HepG2 (cell line): ENCODE measurements around the gene FCER1G. TPM values are rescaled to one million over a fixed set of nuclear protein-coding genes. Genes with fewer than 3 reads are reported as not detected.

ENCODE experiments used
- ATAC-seq: fragments of 200-7000 bp; cut with Tn5 transposase; 3 replicates; pipeline ENCODE4 v1.9.1; 2020; ENCODE audit warnings: mild to moderate bottlenecking, moderate library complexity
- BruUV-seq: library from RNA; stranded (reverse); fragments of 400-500 nt; replicated peaks from 2 replicates; lab custom pipeline; 2021; lab: Mats Ljungman, UMichigan
- CTCF ChIA-PET: fragments of 300-600 bp; formaldehyde crosslinking; extraction: SDS; loops from one replicate; lab custom pipeline; 2021; ENCODE audit warnings: low total read pairs, inconsistent platforms, low intra/inter-chr PET ratio; lab: Yijun Ruan, JAX
- POLR2A ChIA-PET: fragments of 350-600 bp; sonication (Branson Sonifier 250); formaldehyde crosslinking; loops from one replicate; lab custom pipeline; 2020; ENCODE audit warnings: antibody characterized with exemption, inconsistent platforms; lab: Yijun Ruan, JAX
- DNase-seq: peaks from one replicate; pipeline ENCODE4 v3.0.0-alpha.2; 2015; ENCODE audit warnings: low spot score
- FAIRE-seq: peaks from 3 replicates; lab custom pipeline; 2011; peaks lifted over from hg19 to GRCh38; lab: Jason Lieb, UNC
- H2AFZ ChIP-seq: one replicate; pipeline ENCODE4 v1.6.1; 2011; ENCODE audit warnings: low read length, inconsistent platforms
- H3K27ac ChIP-seq: fragments of 300-600 bp; 3 replicates; pipeline ENCODE4 v1.8.0; 2011; ENCODE audit warnings: mixed run types, mild to moderate bottlenecking, mixed read lengths, low read length, inconsistent platforms; ENCODE audit not compliant: insufficient read depth; ENCODE audit errors: extremely low read length
- H3K27me3 ChIP-seq, 2 experiments: fragments of 200-600 bp in 1 of 2; 2 replicates in 1 of 2; 3 replicates in 1 of 2; pipeline versions ENCODE4 v1.6.0 to v1.8.0; 2011; ENCODE audit warnings: low read length in 2 of 2, mild to moderate bottlenecking in 2 of 2, moderate library complexity in 2 of 2, inconsistent platforms in 1 of 2; ENCODE audit not compliant: insufficient read depth in 2 of 2, control insufficient read depth in 1 of 2
- H3K36me3 ChIP-seq, 2 experiments: fragments of 200-600 bp in 1 of 2; replicated peaks in 1 of 2; 2 replicates in 1 of 2; 3 replicates in 1 of 2; pipeline versions ENCODE4 v1.5.1 to v1.8.0; 2011; ENCODE audit warnings: low read length in 2 of 2, inconsistent platforms in 1 of 2; ENCODE audit not compliant: insufficient read depth in 2 of 2, control insufficient read depth in 1 of 2
- H3K4me1 ChIP-seq: 2 replicates; pipeline ENCODE4 v1.5.1; 2012; ENCODE audit warnings: low read length, inconsistent platforms; ENCODE audit not compliant: insufficient read depth
- H3K4me2 ChIP-seq: 2 replicates; pipeline ENCODE4 v1.6.0; 2011; ENCODE audit warnings: low read depth, low read length, inconsistent platforms
- H3K4me3 ChIP-seq, 3 experiments: fragments of 200-600 bp in 1 of 3; sonication (generic), shearing (Covaris generic) in 1 of 3; replicated peaks in 1 of 3; 2 replicates each; pipeline ENCODE4 v1.5.1; 2011 to 2016; ENCODE audit warnings: low read length in 3 of 3, inconsistent platforms in 2 of 3, low read depth in 2 of 3, mild to moderate bottlenecking in 2 of 3, control low read depth in 1 of 3, mixed read lengths in 1 of 3; ENCODE audit not compliant: insufficient read depth in 1 of 3
- H3K79me2 ChIP-seq: one replicate; pipeline ENCODE4 v1.6.1; 2011; ENCODE audit warnings: low read length, inconsistent platforms; ENCODE audit not compliant: insufficient read depth
- H3K9ac ChIP-seq: 2 replicates; pipeline ENCODE4 v1.6.0; 2011; ENCODE audit warnings: mild to moderate bottlenecking, low read depth, low read length, inconsistent platforms; ENCODE audit not compliant: insufficient read depth
- H3K9me3 ChIP-seq: 2 replicates; pipeline ENCODE4 v1.5.1; 2012; ENCODE audit warnings: mild to moderate bottlenecking, low read length
- H4K20me1 ChIP-seq: 2 replicates; pipeline ENCODE4 v1.6.0; 2011; ENCODE audit warnings: inconsistent platforms, mild to moderate bottlenecking, low read length, moderate library complexity; ENCODE audit not compliant: insufficient read depth
- DNMT3B ChIP-seq: conservative IDR thresholded peaks from 2 replicates; pipeline ENCODE4 v1.6.1; 2016; ENCODE audit warnings: missing biosample characterization, control low read depth
- ELF4 ChIP-seq: sonication (generic); formaldehyde crosslinking; IDR thresholded peaks from 2 replicates; pipeline ENCODE4 v1.5.0; 2020; ENCODE audit warnings: missing genetic modification reagents, mild to moderate bottlenecking, moderate library complexity, borderline replicate concordance
- HNRNPK ChIP-seq: fragments of 200-400 bp; formaldehyde crosslinking; IDR thresholded peaks from 2 replicates; pipeline ENCODE4 v1.6.1; 2018; ENCODE audit warnings: low read length, low read depth, moderate library complexity, mild to moderate bottlenecking; ENCODE audit not compliant: poor library complexity, severe bottlenecking
- MTF1 ChIP-seq: sonication (generic); formaldehyde crosslinking; IDR thresholded peaks from 2 replicates; pipeline ENCODE4 v1.5.0; 2020; ENCODE audit warnings: missing genetic modification reagents
- PAX8 ChIP-seq: sonication (generic); formaldehyde crosslinking; IDR thresholded peaks from 2 replicates; pipeline ENCODE4 v1.8.0; 2022; ENCODE audit warnings: mild to moderate bottlenecking, missing genetic modification reagents, borderline replicate concordance
- RNF2 ChIP-seq: fragments of 450-650 bp; conservative IDR thresholded peaks from 2 replicates; pipeline ENCODE4 v1.6.1; 2016; ENCODE audit warnings: low read depth
- TCF12 ChIP-seq, 2 experiments: fragments of 450-650 bp in 1 of 2; sonication (generic) in 1 of 2; formaldehyde crosslinking in 1 of 2; IDR thresholded peaks; 2 replicates each; pipeline versions ENCODE4 v1.6.1 to v1.8.0; 2017 to 2022; ENCODE audit warnings: antibody characterized with exemption in 1 of 2, mild to moderate bottlenecking in 1 of 2, missing genetic modification reagents in 1 of 2, moderate library complexity in 1 of 2
- ZNF501 ChIP-seq: sonication (generic); formaldehyde crosslinking; IDR thresholded peaks from 2 replicates; pipeline ENCODE4 v1.5.1; 2020; ENCODE audit warnings: mild to moderate bottlenecking, moderate library complexity, missing genetic modification reagents
- ZNF549 ChIP-seq: sonication (generic); formaldehyde crosslinking; IDR thresholded peaks from 2 replicates; pipeline ENCODE4 v1.5.0; 2020; ENCODE audit warnings: missing genetic modification reagents
- ZNF558 ChIP-seq: sonication (generic); formaldehyde crosslinking; IDR thresholded peaks from 2 replicates; pipeline ENCODE4 v1.9.0; 2022; ENCODE audit warnings: mild to moderate bottlenecking, missing genetic modification reagents, borderline replicate concordance
- ZNF713 ChIP-seq: sonication (generic); formaldehyde crosslinking; IDR thresholded peaks from 2 replicates; pipeline ENCODE4 v1.4.0; 2020; ENCODE audit warnings: mild to moderate bottlenecking, missing genetic modification reagents
- WGBS: methylation state at CpG from one replicate; pipeline ENCODE4 v1.1.6; 2017; ENCODE audit warnings: low lambda C conversion rate; 5-methylcytosine and 5-hydroxymethylcytosine counted together
- in situ Hi-C: cut with HindIII; loops from 2 replicates; pipeline ENCODE4 v1.10.0; 2017; ENCODE audit warnings: low pct_unique_long_range_greater_than_20kb; ENCODE audit not compliant: extremely low pct_ligation_motif_present
- intact Hi-C: fragments of 100-400 bp; cut with micrococcal nuclease; formaldehyde crosslinking; loops from one replicate; pipeline ENCODE4 v1.10.0; 2022; ENCODE audit not compliant: unreplicated experiment
- polyA plus RNA-seq, 8 experiments: library from polyadenylated mRNA; depleted of rRNA in 3 of 8; stranded (reverse) in 7 of 8; unstranded in 1 of 8; fragments of >200 nt; fragmentation: Illumina TruSeq in 4 of 8; extraction: Trizol in 4 of 8; gene quantifications; 2 replicates each; pipeline versions ENCODE4 v1.2.1 to v1.2.3, GENCODE V29; 2011 to 2016; ENCODE audit warnings: low read depth in 4 of 8, missing spikeins in 1 of 8, mixed read lengths in 1 of 8; ENCODE audit not compliant: insufficient read depth in 1 of 8
- total RNA-seq, 5 experiments: library from RNA; depleted of rRNA; stranded (reverse); fragments of >200 nt; fragmentation: Illumina TruSeq; extraction: Trizol; gene quantifications; 2 replicates each; pipeline ENCODE4 v1.2.3, GENCODE V29; 2016; ENCODE audit warnings: low read depth in 1 of 5
- TF ChIP-seq, protein P1 (sequence below): sonication (generic); formaldehyde crosslinking; IDR thresholded peaks from 2 replicates; pipeline ENCODE4 v1.4.0; 2020; ENCODE audit warnings: missing genetic modification reagents, mild to moderate bottlenecking, borderline replicate concordance
- TF ChIP-seq, protein P2 (sequence below): sonication (generic); formaldehyde crosslinking; IDR thresholded peaks from 2 replicates; pipeline ENCODE4 v1.8.1; 2023; ENCODE audit warnings: missing genetic modification reagents, inconsistent platforms, borderline replicate concordance
- TF ChIP-seq, protein P3 (sequence below): sonication (generic); formaldehyde crosslinking; IDR thresholded peaks from 2 replicates; pipeline ENCODE4 v1.5.1; 2020; ENCODE audit warnings: missing genetic modification reagents, mild to moderate bottlenecking, borderline replicate concordance

FCER1G gene
- total and polyA plus RNA-seq, 2 of the 13 experiments (the other 11 are each of a cell fraction or from before 2014, with no cell fraction given): 1.3 to 6.4 TPM

DNA sequence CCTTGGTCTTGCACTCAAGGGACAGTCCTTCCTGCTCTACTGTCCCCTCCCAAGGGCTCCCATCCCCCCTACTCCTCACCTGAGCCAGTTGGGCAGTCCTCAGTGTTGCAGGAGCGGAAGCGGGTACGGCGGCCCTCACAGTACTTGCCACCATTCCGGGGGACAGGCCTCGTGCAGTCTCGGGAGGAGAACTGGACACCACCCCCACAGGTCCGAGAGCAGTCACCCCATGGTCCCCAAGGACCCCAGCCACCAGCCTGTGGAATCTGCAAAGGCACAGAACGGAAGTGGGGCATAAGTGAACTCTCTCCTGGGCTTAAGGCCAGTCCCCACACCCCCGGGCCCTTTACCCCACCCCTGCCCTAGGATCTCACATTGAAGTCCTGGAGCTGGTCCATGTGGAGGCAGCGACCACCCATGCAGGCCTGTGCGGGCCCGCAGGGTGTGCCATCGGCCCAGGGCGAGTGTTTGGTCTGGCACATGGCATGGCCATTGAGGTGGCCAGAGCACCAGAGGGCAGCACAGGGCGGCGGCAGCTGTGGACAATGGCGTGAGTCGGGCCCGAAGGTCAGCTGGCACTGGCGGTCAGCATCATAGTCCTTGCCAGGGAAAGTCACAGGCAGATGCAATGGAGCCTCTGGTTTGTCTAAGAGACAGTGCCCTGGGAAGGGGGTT, 21.4 kb upstream of the FCER1G start (continued):
- TF ChIP-seq TCF12 (IDR thresholded peaks at IDR 0.05) (no peak), TCF12 (CRISPR knock-in tag; IDR thresholded peaks at IDR 0.05) (no peak), DNMT3B (CRISPR knock-in tag) (no peak)

DNA sequence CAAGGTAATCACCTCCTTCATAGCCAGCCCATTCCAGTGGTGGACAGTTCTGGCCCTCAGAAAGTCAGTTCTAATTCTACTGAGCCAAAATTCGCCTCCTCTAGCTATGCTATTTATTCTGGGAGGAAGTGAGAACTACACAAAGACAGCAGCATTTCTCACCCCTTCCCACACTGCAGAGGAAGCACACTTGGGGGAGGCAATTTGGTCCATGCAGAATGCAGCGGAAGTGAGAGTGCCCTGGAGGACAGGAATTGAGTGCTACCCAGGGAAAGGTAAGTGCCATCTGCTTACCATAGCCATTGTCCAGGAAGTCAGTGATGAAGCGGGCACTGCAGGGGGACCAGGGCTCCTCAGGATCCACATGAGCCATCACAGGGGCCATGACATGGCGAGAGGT, 19.9 kb upstream of the FCER1G start:
- H3K9ac ChIP-seq: no peak overlapping the region
- H3K27ac ChIP-seq: no peak overlapping the region
- H3K79me2 ChIP-seq: no peaks in the 10 kb centered on the region
- FAIRE-seq: no peak
- no TSS peak for BruUV-seq
- CTCF ChIA-PET: interaction anchor here (1.5 kb wide), 1 partner anchor 187 kb away, joined by 6 read pairs; no protein-coding TSS in a partner anchor
- no peak overlapping the region for H3K4me3 ChIP-seq
- H3K27me3 ChIP-seq: no peaks in the 10 kb centered on the region
- H4K20me1 ChIP-seq: no peaks in the 10 kb centered on the region
- no peaks in the 10 kb centered on the region for H3K9me3 ChIP-seq
- no peak for DNase-seq
- H2AFZ ChIP-seq: no peak overlapping the region
- POLR2A ChIA-PET: no interaction called here
- no peak overlapping the region for H3K4me2 ChIP-seq
- in situ Hi-C loops: loop anchor here (5.0 kb wide), 1 partner anchor 187 kb away; no protein-coding TSS in a partner anchor
- WGBS: 79% methylated on average over 3 of the region's 4 CpGs
- no peak for TF ChIP-seq MTF1
- no peak for TF ChIP-seq ZNF549 (CRISPR knock-in tag)
- TF ChIP-seq, protein P1, sequence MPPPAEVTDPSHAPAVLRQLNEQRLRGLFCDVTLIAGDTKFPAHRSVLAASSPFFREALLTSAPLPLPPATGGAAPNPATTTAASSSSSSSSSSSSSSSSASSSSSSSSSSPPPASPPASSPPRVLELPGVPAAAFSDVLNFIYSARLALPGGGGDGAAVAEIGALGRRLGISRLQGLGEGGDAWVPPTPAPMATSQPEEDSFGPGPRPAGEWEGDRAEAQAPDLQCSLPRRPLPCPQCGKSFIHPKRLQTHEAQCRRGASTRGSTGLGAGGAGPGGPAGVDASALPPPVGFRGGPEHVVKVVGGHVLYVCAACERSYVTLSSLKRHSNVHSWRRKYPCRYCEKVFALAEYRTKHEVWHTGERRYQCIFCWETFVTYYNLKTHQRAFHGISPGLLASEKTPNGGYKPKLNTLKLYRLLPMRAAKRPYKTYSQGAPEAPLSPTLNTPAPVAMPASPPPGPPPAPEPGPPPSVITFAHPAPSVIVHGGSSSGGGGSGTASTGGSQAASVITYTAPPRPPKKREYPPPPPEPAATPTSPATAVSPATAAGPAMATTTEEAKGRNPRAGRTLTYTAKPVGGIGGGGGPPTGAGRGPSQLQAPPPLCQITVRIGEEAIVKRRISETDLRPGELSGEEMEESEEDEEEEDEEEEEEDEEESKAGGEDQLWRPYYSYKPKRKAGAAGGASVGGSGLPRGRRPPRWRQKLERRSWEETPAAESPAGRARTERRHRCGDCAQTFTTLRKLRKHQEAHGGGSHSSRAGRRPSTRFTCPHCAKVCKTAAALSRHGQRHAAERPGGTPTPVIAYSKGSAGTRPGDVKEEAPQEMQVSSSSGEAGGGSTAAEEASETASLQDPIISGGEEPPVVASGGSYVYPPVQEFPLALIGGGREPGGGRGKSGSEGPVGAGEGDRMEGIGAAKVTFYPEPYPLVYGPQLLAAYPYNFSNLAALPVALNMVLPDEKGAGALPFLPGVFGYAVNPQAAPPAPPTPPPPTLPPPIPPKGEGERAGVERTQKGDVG (CRISPR knock-in tag): no peak
- no peak for TF ChIP-seq ZNF501 (CRISPR knock-in tag)
- TF ChIP-seq RNF2: no peak
- no peak for TF ChIP-seq HNRNPK
- no peak for TF ChIP-seq PAX8 (CRISPR knock-in tag)
- TF ChIP-seq, protein P2, sequence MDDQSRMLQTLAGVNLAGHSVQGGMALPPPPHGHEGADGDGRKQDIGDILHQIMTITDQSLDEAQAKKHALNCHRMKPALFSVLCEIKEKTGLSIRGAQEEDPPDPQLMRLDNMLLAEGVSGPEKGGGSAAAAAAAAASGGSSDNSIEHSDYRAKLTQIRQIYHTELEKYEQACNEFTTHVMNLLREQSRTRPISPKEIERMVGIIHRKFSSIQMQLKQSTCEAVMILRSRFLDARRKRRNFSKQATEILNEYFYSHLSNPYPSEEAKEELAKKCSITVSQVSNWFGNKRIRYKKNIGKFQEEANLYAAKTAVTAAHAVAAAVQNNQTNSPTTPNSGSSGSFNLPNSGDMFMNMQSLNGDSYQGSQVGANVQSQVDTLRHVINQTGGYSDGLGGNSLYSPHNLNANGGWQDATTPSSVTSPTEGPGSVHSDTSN (CRISPR knock-in tag): no peak
- TF ChIP-seq, protein P3, sequence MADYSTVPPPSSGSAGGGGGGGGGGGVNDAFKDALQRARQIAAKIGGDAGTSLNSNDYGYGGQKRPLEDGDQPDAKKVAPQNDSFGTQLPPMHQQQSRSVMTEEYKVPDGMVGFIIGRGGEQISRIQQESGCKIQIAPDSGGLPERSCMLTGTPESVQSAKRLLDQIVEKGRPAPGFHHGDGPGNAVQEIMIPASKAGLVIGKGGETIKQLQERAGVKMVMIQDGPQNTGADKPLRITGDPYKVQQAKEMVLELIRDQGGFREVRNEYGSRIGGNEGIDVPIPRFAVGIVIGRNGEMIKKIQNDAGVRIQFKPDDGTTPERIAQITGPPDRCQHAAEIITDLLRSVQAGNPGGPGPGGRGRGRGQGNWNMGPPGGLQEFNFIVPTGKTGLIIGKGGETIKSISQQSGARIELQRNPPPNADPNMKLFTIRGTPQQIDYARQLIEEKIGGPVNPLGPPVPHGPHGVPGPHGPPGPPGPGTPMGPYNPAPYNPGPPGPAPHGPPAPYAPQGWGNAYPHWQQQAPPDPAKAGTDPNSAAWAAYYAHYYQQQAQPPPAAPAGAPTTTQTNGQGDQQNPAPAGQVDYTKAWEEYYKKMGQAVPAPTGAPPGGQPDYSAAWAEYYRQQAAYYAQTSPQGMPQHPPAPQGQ (CRISPR knock-in tag): no peak
- no peak for TF ChIP-seq ZNF713 (CRISPR knock-in tag)
- no peak for TF ChIP-seq ZNF558 (CRISPR knock-in tag)
- no peak for TF ChIP-seq ELF4 (CRISPR knock-in tag)
- intact Hi-C loops: no loop called here
- H3K36me3 ChIP-seq: no peaks in the 10 kb centered on the region; a peak in 1 of 5 replicates
- H3K4me1 ChIP-seq: peaks cover 53% of the 10 kb centered on the region
- no peak for ATAC-seq
